RWPE1 (cell line): Measurements from ENCODE around the gene GPA33.
A peak's percentile ranks its signal among the peaks of the same experiment; 100 is the strongest.

Experiments used
- CTCF ChIA-PET: fragments of 350-600 bp; sonication (Branson Sonifier 250); formaldehyde crosslinking; extraction: SDS; loops from one replicate; lab custom pipeline; 2021; lab: Yijun Ruan, JAX
- POLR2A ChIA-PET: fragments of 400-600 bp; formaldehyde crosslinking; extraction: SDS; loops from one replicate; lab custom pipeline; 2020; ENCODE audit warnings: antibody characterized with exemption; ENCODE audit not compliant: low non-redundant PET; lab: Yijun Ruan, JAX
- DNase-seq: peaks from one replicate; pipeline ENCODE4 v3.0.0; 2012; ENCODE audit warnings: low spot score
- H3K27ac ChIP-seq: fragments of 450-650 bp; 2 replicates; pipeline ENCODE4 v1.5.1; 2017
- TF ChIP-seq, protein P1 (sequence below): fragments of 450-650 bp; conservative IDR thresholded peaks from 2 replicates; pipeline ENCODE4 v1.5.1; 2017; ENCODE audit warnings: low read depth, mild to moderate bottlenecking

Gene GPA33

DNA sequence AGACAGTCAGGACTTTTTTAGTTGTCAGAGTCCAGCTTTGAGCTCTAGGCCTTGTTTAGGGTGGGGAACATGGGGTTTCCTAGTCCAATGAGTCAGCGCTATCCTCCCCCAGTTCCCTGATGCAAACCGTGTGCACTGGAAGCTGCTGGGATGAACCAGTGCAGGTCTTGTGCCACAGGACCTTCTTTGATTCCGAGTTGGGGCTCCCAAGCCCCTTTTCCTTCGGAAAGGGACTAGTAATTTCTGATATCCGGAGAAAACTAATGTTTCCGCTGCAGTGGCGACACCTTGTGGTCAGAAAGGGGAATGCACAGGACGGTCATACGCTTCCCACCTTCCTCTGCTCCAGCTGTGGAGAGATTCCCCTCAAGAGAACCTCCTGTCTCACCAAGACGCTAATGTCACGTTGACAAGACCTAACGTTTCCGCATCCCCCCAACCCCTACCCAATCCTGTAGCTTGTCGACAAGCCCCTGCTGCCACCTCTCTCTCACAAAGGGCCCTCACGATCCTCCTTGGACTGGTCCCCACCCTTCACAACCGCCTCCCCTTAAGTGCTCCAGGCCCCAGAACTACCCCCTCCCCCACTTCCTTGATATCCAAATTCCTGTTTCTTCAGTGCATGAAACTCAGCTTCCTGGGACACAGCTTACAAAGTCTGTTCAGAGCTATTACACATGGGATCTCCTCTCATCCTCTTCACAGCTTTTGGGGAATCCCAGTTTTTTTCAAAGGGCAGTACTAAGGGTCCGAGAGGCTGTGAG is 30.9 kb downstream of the GPA33 start:
- no peak overlapping the region for H3K27ac ChIP-seq
- TF ChIP-seq, protein P1, sequence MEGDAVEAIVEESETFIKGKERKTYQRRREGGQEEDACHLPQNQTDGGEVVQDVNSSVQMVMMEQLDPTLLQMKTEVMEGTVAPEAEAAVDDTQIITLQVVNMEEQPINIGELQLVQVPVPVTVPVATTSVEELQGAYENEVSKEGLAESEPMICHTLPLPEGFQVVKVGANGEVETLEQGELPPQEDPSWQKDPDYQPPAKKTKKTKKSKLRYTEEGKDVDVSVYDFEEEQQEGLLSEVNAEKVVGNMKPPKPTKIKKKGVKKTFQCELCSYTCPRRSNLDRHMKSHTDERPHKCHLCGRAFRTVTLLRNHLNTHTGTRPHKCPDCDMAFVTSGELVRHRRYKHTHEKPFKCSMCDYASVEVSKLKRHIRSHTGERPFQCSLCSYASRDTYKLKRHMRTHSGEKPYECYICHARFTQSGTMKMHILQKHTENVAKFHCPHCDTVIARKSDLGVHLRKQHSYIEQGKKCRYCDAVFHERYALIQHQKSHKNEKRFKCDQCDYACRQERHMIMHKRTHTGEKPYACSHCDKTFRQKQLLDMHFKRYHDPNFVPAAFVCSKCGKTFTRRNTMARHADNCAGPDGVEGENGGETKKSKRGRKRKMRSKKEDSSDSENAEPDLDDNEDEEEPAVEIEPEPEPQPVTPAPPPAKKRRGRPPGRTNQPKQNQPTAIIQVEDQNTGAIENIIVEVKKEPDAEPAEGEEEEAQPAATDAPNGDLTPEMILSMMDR = peak; percentile 91
- CTCF ChIA-PET = interaction anchor here (0.5 to 9.8 kb wide), 26 partner anchors 9 to 1159 kb away, joined by 3 to 119 read pairs (median 4); partner anchors contain the start of gene POGK
- POLR2A ChIA-PET = no interaction called here
- DNase-seq = peak; percentile 49

GRCh38 chr1:167057241-167057688 is 32.9 kb downstream of the GPA33 start:
- DNase-seq = peak; percentile 38
- POLR2A ChIA-PET = no interaction called here
- TF ChIP-seq, protein P1 = peak; percentile 40
- CTCF ChIA-PET = interaction anchor here (0.6 to 9.8 kb wide), 6 partner anchors 10 to 183 kb away, joined by 3 to 119 read pairs (median 3); partner anchors contain the start of gene TADA1
- no peak overlapping the region for H3K27ac ChIP-seq

DNA sequence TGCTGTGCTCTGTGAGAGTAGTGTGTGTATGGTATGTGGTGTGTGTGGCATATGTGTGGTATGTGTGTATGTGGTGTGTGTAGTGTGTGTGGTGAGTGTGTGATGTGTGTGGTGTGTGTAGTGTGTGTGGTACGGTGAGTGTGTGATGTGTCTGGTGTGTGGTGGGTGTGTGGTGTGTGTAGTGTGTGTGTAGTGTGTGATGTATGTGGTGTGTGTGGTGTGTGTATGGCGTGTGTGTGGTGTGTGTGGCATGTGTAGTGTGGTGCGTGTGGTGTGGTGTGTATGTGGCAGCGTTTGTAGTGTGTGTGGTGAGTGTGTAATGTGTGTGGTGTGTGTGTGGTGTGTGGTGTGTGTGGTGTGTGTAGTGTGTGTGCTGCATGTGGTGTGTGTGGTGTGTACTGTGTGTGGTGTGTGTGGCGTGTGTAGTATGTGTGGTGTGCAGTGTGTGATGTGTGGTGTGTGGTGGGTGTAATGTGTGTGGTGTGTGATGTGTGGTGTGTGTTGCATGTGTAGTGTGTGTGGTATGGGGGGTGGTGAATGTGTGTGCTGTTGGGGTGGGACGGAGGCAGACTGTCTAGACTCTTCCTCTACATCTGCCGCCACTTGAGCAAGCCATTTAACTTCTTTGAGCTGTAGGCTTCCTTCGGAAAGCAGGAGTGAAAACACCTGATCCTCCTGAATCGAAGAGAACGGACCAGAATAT is 33.5 kb downstream of the GPA33 start:
- no peak for DNase-seq
- POLR2A ChIA-PET = no interaction called here
- TF ChIP-seq, protein P1 = no peak
- CTCF ChIA-PET = interaction anchor here (0.6 to 9.8 kb wide), 6 partner anchors 9 to 184 kb away, joined by 3 to 119 read pairs (median 3); partner anchors contain the start of gene TADA1
- no peak overlapping the region for H3K27ac ChIP-seq

DNA sequence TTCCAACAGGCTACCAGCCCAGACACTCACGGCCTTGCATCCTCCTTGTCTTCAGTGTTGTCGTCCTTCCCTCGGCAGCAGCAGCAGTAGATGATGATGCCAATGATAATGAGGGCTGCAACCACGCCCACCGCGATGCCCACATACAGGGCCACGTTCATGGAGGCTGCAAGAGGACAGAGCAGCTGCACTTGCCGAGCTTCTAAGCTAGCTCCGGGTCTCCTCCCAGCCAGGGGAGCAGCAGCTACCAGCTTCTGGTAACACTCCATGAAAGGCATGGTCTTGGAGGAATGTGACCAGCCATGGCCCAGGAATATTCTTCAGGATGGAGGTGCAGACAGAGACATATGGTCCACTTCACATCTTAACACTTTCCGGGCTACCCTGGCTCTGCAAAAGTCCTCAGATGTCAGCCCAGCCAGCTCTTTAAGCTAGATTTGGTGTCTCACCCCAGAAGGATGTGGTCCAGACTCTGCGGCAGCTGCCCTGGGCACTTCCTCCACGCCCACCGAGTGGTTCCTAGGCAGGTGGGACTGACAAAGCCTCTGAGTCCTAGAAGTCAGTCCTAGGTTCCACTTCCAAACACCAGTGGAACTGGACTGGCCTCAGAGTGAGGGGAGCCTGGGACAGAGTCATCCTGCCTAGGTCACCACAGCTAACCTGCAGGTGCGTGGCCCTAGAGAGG is 35.1 kb downstream of the GPA33 start:
- TF ChIP-seq, protein P1 = no peak
- ChIA-PET POLR2A (no interaction called here), CTCF (interaction anchor here (0.5 to 9.8 kb wide), 2 partner anchors 145 to 165 kb away, joined by 3 to 119 read pairs; no protein-coding TSS in a partner anchor)
- no peak overlapping the region for H3K27ac ChIP-seq
- no peak for DNase-seq

GRCh38 chr1:167054531-167054930 is 35.6 kb downstream of the GPA33 start:
- no peak for DNase-seq
- TF ChIP-seq, protein P1 = no peak
- H3K27ac ChIP-seq = no peak overlapping the region
- ChIA-PET POLR2A (no interaction called here), CTCF (interaction anchor here (0.5 to 9.8 kb wide), 3 partner anchors 11 to 166 kb away, joined by 3 to 119 read pairs (median 5); no protein-coding TSS in a partner anchor)

DNA sequence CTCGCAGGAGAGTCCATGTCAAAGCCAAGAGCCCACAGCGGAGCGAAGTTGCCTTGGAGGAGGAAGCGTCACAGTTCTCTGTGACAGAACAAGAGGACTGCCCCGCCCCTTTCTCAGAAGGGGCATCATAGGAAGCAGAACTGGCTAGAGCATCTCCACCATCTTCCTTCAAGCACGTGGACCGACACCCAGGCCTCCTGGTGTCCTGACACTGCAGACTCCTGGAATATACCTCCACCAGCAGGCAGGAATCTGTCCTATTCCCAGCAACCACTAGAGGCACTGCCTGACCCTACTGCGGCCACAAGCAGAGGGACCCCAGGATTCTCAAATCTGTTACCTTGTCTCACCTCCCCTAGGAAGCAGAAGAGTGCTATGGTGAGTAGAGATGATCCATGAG is 37.8 kb downstream of the GPA33 start:
- CTCF ChIA-PET = no interaction called here
- TF ChIP-seq, protein P1 = no peak
- DNase-seq = peak; percentile 16
- POLR2A ChIA-PET = no interaction called here
- H3K27ac ChIP-seq = no peak overlapping the region
